ENCODE data around the gene DDX25.
A peak's percentile ranks its signal among the peaks of the same experiment; 100 is the strongest.
"Not testable (repeated sequence)": the region's sequence is repeated elsewhere in the genome, so short reads cannot be mapped to it uniquely, and the experiment has no call there.

DDX25 gene

GRCh38 chr11:125903711-125904659 lies at the start of gene DDX25:
DDX25 (plus strand) TSS chr11:125904508; CDS start chr11:125904518, 10 bp downstream.
- DNase-seq (ENCODE audit: low read depth, low spot score) = no peak
- H3K27ac ChIP-seq = no peak within 1 kb of the TSS

- DNase-seq (ENCODE audit: low read depth, low spot score); H3K27ac ChIP-seq: not testable (repeated sequence)
These were observed 46.6 kb upstream of the DDX25 start for GRCh38 chr11:125857670-125858069.

GRCh38 chr11:125862786-125863185 lies 41.5 kb upstream of the DDX25 start:
- DNase-seq (ENCODE audit: low read depth, low spot score); H3K27ac ChIP-seq: not testable (repeated sequence)

GRCh38 chr11:125865354-125865753 lies 39.0 kb upstream of the DDX25 start:
- H3K27ac ChIP-seq; DNase-seq (ENCODE audit: low read depth, low spot score): not testable (repeated sequence)

- no peak for DNase-seq (ENCODE audit: low read depth, low spot score)
- no peak overlapping the region for H3K27ac ChIP-seq
These were observed 34.8 kb upstream of the DDX25 start for GRCh38 chr11:125869521-125869920.

- DNase-seq (ENCODE audit: low read depth, low spot score) = no peak
- H3K27ac ChIP-seq = no peak overlapping the region
These were observed 32.7 kb upstream of the DDX25 start for GRCh38 chr11:125871391-125872137.

GRCh38 chr11:125872138-125872491 lies 32.2 kb upstream of the DDX25 start:
- no peak overlapping the region for H3K27ac ChIP-seq
- no peak for DNase-seq (ENCODE audit: low read depth, low spot score)

GRCh38 chr11:125873881-125874555 lies 30.3 kb upstream of the DDX25 start:
- no peak for DNase-seq (ENCODE audit: low read depth, low spot score)
- H3K27ac ChIP-seq = no peak overlapping the region

- no peak for DNase-seq (ENCODE audit: low read depth, low spot score)
- H3K27ac ChIP-seq = no peak overlapping the region
These were observed 29.7 kb upstream of the DDX25 start for GRCh38 chr11:125874556-125875124.

- no peak for DNase-seq (ENCODE audit: low read depth, low spot score)
- H3K27ac ChIP-seq = no peak overlapping the region
These were observed 23.0 kb upstream of the DDX25 start for GRCh38 chr11:125881291-125881690.

GRCh38 chr11:125883375-125883774 lies 20.9 kb upstream of the DDX25 start:
- DNase-seq (ENCODE audit: low read depth, low spot score) = no peak
- no peak overlapping the region for H3K27ac ChIP-seq

- DNase-seq (ENCODE audit: low read depth, low spot score) = no peak
- H3K27ac ChIP-seq = no peak overlapping the region
These were observed 17.3 kb upstream of the DDX25 start for GRCh38 chr11:125886997-125887372.

GRCh38 chr11:125887373-125888324 lies 16.7 kb upstream of the DDX25 start, which contains the start of gene HYLS1:
HYLS1 (plus strand) TSS chr11:125887668; CDS start chr11:125899369, 11,701 bp downstream.
- peak; percentile 89 for DNase-seq (ENCODE audit: low read depth, low spot score)
- peak within 1 kb of the TSS; percentile 74 for H3K27ac ChIP-seq

- DNase-seq (ENCODE audit: low read depth, low spot score) = no peak
- no peak overlapping the region for H3K27ac ChIP-seq
These were observed 13.7 kb upstream of the DDX25 start for GRCh38 chr11:125890447-125891100.

- peak overlapping the region; percentile 16 for H3K27ac ChIP-seq
- DNase-seq (ENCODE audit: low read depth, low spot score) = no peak
These were observed 12.2 kb upstream of the DDX25 start for GRCh38 chr11:125892071-125892470.

GRCh38 chr11:125892994-125893393 lies 11.3 kb upstream of the DDX25 start:
- no peak for DNase-seq (ENCODE audit: low read depth, low spot score)
- no peak overlapping the region for H3K27ac ChIP-seq

- no peak overlapping the region for H3K27ac ChIP-seq
- no peak for DNase-seq (ENCODE audit: low read depth, low spot score)
These were observed 2.4 kb upstream of the DDX25 start for GRCh38 chr11:125901872-125902271.

GRCh38 chr11:125902277-125902926 lies 1.9 kb upstream of the DDX25 start:
- no peak for DNase-seq (ENCODE audit: low read depth, low spot score)
- peak overlapping the region; percentile 39 for H3K27ac ChIP-seq

Data from epithelial cell of prostate (primary cell).